ENCODE measurements around the gene CCDC184.
"Not testable (repeated sequence)": the region's sequence is repeated elsewhere in the genome, so short reads cannot be mapped to it uniquely, and the experiment has no call there.

CCDC184 gene

DNA sequence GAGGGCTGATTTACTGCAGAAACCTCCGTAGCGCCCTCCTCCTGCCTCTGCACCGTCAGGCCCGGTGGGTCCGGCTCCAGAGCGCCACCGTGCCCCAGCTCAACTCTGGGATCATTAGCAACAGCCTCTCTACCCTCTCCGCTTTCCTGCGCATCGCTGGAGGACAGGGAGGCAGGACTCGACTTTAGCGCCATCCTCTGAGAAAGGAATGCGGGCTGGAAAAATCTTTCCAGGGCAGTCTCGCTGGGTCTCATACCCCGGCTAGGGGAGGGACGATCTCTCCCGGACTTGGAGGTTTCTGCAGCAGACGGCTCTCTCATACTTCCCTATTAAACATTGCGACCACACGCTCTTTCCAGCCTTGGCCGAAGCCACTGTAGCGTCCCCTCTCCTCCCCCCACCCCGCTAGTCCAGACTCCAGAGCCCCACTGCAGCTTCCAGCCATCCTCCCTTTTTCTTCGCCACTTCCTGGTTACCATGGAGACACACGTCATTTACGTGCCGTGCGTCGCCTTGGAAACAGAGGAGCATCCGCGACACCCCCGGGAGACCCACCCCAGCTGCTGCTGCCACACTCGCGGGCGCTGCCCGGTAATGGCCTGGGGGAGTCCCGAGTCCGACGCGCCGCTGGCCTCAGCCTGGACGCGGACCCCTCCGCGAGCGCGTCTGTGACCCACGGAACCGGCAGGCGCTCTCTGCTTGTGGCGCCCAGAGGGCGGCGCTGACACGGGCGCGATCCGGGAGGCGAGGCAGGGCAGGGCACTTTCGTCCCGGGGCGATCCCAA, at the start of gene CCDC184:
Gene CCDC184 (plus strand): TSS at position 554 of the 785 bp plus-strand sequence. CDS start 479 bp downstream, outside the sequence.
- DNase-seq (ENCODE audit: low read depth): peak; percentile 71
- H3K4me3 ChIP-seq (ENCODE audit: control insufficient read depth, low read depth, low read length): peak within 1 kb of the TSS; percentile 81
- peak; percentile 19 for TF ChIP-seq CTCF (conservative IDR thresholded peaks at IDR 0.05; ENCODE audit: control insufficient read depth, insufficient read depth, low read depth, low read length)

DNA sequence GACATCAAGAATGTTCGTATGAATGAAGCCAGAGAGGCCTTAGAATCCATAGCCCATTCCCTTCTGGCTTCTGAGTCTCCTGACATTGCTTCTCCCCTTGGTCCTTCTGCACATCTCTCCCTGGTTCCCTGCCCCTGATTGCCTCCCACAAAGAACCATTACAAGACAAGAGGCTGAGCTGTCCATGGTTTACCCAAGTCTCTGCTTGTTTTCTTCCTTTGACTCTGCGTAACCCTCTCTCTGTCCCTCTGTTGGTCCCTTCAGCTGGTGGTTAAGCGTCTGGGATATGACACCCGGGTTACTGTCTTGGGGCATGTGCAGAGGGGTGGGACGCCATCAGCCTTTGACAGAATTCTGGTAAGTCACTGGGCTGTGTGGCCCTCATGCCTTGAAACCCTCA, 48.4 kb upstream of the CCDC184 start:
- no peak overlapping the region for H3K4me3 ChIP-seq (ENCODE audit: control insufficient read depth, low read depth, low read length)
- no peak for TF ChIP-seq CTCF (conservative IDR thresholded peaks at IDR 0.05; ENCODE audit: control insufficient read depth, insufficient read depth, low read depth, low read length)

GRCh38 chr12:48142818-48143674, 40.4 kb upstream of the CCDC184 start:
- H3K4me3 ChIP-seq (ENCODE audit: control insufficient read depth, low read depth, low read length): no peak overlapping the region
- TF ChIP-seq CTCF (conservative IDR thresholded peaks at IDR 0.05; ENCODE audit: control insufficient read depth, insufficient read depth, low read depth, low read length): no peak
- DNase-seq (ENCODE audit: low read depth): no peak

More for the DNA sequence above, 48.4 kb upstream of the CCDC184 start:
- DNase-seq (ENCODE audit: low read depth): no peak

DNA sequence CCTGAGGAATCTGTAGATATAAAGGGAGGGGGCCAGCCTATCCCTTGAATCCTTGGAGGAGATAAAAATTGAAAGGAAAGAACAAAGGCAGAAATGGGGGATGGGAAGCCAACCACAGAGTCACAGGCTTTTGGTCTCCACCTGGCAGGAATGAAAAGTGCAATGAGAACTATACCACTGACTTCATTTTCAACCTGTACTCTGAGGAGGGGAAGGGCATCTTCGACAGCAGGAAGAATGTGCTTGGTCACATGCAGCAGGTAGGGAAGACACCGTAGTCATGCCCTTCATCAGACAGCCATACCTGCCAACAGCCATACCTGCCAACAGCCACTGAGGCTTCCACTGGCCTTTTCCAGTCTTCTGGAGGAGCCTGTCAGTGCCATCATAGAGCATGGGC, 39.5 kb upstream of the CCDC184 start:
- DNase-seq (ENCODE audit: low read depth): no peak
- H3K4me3 ChIP-seq (ENCODE audit: control insufficient read depth, low read depth, low read length): no peak overlapping the region
- no peak for TF ChIP-seq CTCF (conservative IDR thresholded peaks at IDR 0.05; ENCODE audit: control insufficient read depth, insufficient read depth, low read depth, low read length)

DNA sequence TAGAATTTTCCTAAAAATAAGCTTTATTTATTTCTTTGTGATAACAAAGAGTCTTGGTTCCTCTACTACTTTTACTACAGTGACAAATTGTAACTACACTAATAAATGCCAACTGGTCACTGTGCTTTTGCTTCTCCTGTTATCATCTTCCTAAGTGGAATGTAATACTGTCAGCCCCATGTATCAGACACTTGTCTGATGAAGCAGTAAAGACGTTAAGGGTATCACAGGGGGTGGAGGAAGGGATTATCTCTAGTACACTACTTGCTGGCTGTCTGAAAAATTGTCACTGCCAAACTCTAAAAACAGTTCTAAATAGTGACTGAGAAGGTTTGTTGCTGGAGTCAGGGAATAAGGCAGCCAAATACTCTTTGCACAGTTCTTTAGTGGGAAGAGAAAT, 37.5 kb upstream of the CCDC184 start:
- DNase-seq (ENCODE audit: low read depth): no peak
- TF ChIP-seq CTCF (conservative IDR thresholded peaks at IDR 0.05; ENCODE audit: control insufficient read depth, insufficient read depth, low read depth, low read length): no peak
- no peak overlapping the region for H3K4me3 ChIP-seq (ENCODE audit: control insufficient read depth, low read depth, low read length)

DNA sequence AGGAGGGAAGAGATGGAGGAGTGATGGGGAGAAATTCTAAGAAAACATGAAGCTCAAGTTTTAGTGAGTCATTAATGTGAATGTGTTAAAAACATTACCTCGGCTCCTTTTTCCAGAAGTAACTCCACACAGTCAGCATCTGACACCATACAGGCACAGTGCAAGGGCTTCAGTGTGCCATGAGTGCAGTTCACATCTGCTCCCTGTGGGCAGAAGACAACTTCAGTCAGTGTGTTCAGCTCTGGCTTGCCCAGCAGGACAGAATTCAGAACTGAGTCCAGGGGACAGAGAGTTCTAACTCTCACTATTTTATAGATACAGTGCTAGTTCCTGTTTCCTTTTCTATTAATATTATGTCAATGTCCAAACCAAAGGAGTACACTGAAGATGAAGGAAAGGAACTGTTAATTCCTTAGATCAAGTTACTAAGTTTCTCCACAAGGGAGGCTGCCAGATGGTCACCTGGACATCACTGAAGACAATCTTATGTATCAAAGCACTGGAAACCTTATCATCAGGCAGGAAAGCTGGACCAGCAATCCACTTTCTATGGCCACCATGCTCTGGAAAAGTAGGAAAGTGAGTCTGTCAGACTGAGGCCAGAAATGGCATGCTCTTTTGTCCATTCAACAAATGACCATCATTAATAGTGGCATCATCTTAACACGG, 32.2 kb upstream of the CCDC184 start:
- DNase-seq (ENCODE audit: low read depth): no peak
- H3K4me3 ChIP-seq (ENCODE audit: control insufficient read depth, low read depth, low read length): no peak overlapping the region
- TF ChIP-seq CTCF (conservative IDR thresholded peaks at IDR 0.05; ENCODE audit: control insufficient read depth, insufficient read depth, low read depth, low read length): no peak

DNA sequence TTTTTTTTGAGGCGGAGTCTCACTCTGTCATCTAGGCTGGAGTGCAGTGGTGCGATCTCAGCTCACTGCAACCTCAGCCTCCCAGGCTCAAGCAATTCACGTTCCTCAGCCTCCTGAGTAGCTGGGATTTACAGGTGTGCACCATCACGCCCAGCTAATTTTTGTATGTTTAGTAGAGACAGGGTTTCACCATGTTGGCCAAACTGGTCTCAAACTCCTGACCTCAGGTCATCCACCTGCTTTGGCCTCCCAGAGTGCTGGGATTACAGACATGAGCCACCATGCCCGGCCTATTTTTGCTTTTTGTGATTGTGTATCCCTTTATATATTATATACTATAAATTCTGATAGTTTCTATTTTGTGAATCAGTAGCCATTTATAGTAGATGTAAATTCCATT, 27.7 kb upstream of the CCDC184 start:
- H3K4me3 ChIP-seq (ENCODE audit: control insufficient read depth, low read depth, low read length); DNase-seq (ENCODE audit: low read depth): not testable (repeated sequence)
